Ramos (cell line): ENCODE results near the gene ATXN3L.

Source experiments
- in situ Hi-C: fragments of 300-500 bp; cut with MboI; formaldehyde crosslinking; loops from one replicate; pipeline ENCODE4 v1.14.3; 2022; ENCODE audit warnings: low sequenced_read_pairs; ENCODE audit not compliant: unreplicated experiment

ATXN3L gene

DNA sequence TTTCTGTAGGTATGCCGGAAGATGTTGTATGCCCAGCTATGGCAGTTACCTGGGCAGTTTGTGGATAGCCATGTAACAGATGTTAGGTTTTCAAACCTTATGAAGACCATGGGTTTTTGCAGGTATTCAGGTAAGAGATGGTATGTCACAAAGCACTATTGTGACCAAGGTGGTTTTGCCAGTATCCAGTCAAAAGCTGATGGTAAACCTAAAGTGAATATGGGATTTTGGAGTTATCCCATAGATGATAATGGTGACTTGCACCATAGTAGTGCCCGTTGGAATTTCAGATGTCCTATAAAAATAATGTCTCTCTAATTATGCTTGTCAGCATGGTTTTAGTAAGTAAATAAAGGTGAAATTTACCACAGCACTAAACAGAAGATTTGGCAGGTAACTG is at the start of gene ATXN3L:
Gene ATXN3L, minus strand, starts transcription at position 101 of the 400 bp plus-strand sequence. CDS start 119 bp downstream, outside the sequence.
- in situ Hi-C loops, result no loop called here

DNA sequence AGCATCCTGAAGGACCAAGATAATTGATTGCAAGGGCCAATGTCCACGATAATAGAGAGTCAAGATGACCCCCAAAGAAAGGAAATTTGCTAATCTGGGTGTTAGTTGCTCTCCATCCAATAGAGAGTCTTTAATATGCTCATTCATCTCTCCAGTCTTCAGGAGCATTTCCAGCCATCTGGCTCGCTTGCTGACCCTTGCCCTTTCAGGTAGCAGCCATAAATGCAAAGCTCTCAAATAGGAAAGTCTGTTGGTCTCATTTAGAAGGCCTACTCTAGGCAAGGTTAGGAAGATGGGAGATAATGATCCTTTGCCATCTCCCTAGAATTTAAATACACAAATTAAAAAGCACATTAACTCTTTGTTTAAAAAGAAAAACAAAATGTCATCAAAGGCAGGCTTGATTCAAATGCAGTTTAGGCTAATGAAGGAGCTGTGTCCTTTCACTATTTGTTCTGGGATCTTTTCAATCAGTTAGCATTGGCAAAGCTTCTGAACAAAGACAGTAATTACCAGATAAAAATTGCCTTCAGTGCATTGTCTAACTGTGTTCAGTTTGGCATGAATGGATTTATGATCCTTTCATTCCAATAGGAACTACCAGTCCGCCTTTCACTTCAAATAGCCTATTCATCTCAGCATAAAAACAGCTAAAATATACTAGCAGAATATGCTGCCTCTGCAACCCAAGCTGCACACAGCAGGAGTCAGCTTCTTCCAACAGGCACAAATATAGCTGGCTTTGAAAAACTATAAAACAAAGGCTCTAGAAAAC is 49.6 kb upstream of the ATXN3L start:
- in situ Hi-C loops, result no loop called here

DNA sequence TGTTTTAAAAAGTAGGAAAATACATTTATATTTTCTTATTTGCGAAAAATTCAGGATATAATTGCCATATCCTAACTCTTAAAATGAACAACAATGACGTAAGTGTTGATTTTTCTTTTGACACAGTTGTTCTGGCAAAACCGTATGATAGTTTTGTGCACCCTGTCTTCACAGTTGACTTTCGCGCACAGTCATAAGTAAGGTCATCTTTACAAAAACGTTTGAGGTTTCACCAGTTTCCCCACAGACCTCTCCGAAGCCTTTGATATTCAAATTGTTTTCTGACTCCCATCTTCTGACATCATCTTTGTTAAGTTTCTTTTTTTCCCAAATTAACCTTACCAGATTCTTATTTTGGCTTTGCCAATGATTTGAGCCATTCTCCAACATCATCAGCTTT is 48.1 kb upstream of the ATXN3L start:
- in situ Hi-C loops, result no loop called here

DNA sequence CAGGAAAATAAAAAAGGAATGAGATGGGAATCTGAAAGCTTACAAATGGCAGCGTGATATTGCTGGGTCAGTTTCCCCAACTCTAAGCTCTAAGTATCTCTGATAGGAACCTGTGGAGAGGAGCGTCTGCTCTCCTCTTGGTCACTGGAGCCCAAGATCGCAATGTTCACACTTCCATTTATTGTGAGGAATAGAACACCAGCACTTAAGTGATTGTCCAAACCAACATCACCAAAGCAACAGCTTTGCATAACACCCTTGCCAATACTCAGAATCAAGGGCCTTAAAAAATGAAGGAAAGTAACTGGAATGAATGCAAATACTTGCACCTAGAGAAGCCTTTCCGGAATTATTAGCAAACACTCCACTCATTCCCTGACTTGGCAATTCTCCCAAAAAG is 46.8 kb upstream of the ATXN3L start:
- in situ Hi-C loops, result no loop called here

DNA sequence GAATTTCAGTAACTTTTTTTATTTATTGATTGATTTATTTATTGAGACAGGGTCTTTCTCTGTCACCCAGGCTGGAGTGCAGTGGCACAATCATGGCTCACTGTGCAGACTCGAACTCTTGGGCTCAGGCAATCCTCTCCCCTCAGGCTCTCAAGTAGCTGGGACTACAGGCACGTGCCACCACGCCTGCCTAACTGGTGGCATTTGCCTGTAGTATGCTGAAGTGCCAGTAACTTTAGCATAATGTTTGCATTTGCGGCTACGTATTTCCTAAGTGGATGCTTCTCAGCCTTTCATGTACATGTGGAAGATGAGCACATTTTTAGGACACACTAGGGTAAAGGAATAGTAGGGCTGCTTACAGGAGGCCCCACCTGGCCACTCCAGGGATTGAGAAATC is 45.3 kb upstream of the ATXN3L start:
- in situ Hi-C loops, result no loop called here

DNA sequence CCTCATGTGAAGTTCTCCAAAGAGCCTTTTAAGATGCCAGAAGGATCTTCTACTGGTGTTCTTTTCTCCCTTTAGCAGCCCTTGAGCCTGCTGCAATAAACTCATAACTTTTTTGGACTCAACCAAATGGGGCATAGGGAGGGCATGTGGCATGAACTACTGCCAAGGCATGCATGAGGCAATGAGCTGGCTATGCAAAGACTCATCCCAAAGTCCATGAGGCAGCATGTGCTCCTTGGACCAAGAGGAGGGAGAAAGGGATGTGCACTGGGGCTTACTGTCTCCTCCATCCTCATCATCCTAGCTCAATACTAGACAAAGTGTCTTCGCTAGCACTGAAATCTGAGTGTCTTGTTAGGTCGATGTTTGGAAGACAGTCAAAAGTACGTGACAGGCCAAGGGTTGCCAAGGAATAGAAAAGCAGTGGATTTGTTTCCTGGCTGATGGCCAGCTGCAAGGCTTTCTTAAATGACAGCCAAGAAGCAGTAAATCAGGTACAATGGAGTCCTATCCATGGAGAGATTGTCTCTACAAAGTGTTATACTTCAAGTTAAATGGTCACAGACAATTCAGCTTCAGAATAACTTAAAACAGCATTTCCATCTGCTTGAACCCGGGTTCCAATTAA is 44.5 kb upstream of the ATXN3L start:
- in situ Hi-C loops, result no loop called here

DNA sequence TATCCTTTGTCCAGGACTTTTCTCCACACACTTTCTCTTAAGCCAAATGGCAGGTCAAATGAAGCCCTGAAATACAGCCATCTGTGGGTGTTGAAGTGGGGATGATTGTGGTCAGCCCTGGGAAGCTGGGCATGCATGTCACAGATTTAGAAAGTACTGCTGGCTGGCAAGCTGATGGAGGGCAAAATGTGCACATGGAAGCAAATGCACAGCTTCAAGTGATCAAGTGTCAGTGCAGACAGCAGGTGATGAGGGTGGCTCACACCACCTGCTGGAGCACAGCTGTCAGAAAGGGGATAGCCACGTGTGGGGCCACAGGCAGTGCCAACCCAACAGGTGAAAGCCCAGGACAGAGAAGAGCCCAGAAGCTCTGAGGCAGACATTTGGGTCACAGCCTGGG is 40.3 kb upstream of the ATXN3L start:
- in situ Hi-C loops, result no loop called here

DNA sequence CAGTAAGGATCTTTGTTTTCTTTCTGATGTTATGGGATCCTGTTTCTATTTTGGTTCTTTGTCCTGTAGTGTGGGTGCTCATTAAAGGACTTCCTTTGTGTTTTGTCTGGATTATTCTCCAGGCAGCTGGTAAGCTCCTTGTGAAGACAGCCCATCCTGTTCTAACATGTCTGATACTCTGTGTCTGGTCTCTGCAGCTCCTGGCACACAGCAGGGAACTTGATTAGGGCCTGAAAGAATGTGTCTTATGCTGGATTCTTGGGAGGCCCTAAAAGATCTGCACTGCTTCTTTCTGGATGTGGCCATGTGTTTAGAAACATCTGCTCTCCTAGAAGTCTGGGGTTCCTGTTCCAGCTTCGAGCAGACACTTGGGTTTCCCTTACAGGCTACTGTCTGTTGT is 38.1 kb upstream of the ATXN3L start:
- in situ Hi-C loops, result no loop called here

DNA sequence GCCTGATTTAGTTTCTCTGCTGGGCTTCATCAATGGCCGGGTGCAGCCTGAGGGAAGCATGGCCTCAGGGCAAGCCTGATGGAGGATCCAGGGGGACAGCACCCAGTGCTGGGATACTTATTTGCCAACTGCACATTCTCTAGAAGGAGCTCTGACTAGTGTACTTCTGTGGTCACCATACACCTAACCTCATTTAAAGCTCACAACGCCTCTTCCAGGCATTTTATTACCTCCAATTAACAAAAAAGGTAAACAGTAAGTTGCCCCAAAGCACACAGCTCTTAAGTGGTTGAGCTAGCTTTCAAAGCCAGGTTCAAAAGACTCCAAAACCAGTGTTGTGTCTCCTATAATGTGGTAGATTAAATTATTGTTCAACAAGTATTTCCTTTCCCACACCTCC is 26.8 kb upstream of the ATXN3L start:
- in situ Hi-C loops, result loop anchor here (25.0 kb wide), 1 partner anchor 409 kb away; no protein-coding TSS in a partner anchor

DNA sequence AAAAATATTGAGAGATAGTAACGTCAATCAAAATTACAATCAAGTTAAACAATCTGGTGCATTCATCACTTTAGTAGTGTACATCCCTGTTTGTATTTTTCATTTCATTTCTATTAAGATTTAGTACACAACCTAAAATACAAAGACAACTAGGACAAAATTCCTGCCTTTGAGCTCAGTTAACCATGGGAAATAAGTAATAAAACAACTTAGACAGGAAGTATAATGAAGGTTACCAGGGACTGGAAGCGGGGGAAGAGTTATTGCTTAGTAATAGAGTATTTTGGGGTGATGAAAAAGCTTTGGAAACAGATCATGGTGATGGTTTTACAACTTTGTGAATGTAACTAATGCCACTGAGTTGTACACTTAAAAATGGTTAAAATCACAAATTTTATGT is 25.6 kb upstream of the ATXN3L start:
- in situ Hi-C loops, result loop anchor here (25.0 kb wide), 1 partner anchor 408 kb away; no protein-coding TSS in a partner anchor

DNA sequence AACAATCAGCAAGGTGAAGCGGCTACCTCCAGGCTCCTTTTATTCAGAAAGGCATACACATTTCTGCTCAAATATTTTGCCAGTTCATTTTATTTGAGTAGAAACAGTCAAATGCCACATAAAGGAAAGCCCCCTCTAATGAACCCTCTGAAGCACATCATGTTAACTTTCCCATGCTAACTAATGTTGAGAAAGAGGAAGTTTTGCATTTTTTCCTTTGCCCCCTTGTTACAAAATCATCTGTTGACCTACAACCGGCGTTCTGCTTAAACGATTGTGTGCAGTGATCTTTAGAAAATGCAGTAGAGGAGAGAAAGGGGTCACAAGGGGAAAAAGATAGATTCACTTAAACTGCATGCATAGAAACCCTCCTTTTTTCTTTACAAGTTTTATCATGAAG is 25.2 kb upstream of the ATXN3L start:
- in situ Hi-C loops, result loop anchor here (25.0 kb wide), 1 partner anchor 408 kb away; no protein-coding TSS in a partner anchor

DNA sequence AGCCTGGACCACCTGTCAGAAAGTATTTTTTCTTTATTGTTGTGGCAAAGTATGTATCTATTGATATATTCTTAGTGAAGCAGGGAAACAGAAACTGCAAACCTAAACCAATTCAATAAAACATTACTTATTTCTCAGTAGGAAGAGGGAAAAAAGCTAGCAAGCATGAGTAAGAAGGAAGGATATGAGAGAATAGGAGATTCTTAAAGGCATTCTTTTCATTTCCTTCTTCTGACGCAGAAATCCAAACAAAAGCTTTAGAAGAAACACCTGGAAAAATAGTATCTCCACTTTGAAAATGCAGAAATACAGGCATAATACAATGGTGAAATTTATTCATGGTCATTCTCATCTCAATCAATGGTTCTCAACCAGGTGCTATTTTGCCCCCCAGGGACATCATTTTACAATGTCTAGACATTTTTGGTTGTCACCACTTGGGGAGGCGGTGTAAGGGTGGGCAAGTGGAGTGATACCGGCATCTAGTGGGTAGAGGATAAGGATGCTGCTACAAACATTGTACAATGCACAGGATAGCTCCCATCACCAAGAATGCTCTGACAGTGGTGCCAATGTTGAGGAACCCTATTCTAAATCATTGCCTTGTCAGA is 21.7 kb upstream of the ATXN3L start:
- in situ Hi-C loops, result loop anchor here (25.0 kb wide), 1 partner anchor 404 kb away; no protein-coding TSS in a partner anchor

DNA sequence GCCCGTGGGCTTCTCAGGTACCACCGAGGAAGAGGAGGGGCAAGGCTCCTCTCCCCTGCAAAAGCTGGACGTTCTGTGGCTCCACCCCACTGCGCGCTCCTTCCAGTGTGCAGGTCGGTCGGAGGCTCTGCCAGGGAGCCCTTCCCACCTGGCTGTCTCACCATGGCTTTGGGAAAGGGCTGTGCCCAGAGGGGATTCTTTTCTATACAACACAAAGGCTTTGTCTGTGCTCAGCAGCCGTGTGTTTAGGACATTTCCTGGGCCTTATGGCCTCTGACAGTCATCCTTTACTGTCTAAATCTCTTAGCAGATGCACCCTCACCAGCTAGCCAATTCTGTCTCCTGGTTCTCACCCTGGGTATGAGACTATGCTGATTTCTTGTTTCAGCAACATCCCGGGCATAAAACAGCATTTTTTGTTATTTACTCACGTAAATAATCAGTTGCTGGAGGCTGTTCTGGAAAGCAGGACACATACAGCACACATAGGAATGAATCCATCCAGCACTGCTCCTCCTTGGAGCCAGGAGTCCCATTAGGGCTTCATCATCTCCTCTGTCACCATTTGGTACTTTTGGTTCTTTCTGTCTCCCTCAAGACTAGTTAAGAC is 20.4 kb upstream of the ATXN3L start:
- in situ Hi-C loops, result loop anchor here (25.0 kb wide), 1 partner anchor 403 kb away; no protein-coding TSS in a partner anchor

DNA sequence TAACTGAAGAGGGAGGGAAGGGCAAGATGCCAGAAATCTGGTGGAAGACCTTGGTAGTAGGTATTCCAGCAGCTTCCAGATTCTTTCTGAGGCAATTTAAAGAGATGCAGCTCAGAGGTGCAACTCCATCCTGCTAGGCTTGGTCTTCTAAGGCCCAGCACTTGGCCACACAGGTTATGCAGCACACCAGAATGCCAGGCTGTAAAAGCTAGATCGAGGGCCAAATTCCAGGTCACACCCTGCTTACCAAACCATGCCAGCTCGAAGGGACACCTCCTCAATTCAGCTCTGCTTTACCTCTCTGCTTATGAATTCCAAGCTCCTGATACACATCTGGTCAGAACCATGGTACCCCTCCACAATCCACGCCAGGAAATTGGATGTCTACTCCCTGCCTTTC is 19.8 kb upstream of the ATXN3L start:
- in situ Hi-C loops, result loop anchor here (25.0 kb wide), 1 partner anchor 402 kb away; no protein-coding TSS in a partner anchor

DNA sequence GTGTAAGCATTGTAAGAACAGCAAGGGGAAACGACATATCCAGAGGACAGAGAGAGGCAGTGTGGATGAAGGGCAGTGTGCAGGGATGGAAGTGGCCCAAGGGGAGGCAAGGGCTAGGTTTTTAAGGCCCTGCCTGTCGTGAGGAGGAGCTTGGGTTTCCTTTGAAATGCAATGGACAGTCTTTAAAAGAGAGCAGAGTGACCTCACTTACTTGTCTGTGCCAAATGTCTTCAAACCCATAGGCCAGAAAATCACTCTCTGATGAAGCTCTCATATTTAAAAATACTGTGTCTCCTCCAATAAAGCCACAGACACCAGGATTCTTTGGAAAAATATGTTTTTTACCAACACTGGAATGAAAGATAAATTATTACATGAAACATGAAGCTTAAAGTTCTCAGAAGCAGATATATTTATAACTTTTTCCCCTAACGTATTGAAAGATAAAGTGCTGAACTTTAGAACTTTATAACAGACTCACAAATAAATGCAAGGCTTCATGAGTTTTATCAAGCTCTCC is 19.2 kb upstream of the ATXN3L start:
- in situ Hi-C loops, result loop anchor here (25.0 kb wide), 1 partner anchor 402 kb away; no protein-coding TSS in a partner anchor

DNA sequence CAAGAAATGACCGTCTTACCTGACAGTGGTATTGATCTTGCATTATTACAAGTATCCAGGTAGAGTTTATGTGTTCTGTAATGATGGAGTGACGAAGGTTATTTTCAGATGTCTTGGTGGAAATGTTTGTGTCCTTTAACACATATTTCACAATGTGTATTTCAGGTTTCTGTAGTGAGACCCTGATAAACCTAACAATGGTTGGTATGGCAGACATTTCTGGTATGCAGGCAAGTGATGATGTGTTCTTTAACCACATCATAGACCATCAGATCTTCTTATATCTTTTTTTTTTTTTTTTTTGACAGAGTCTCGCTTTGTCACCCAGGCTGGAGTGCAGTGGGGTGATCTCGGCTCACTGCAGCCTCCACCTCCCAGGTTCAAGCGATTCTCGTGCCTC is 14.6 kb upstream of the ATXN3L start:
- in situ Hi-C loops, result loop anchor here (25.0 kb wide), 1 partner anchor 397 kb away; no protein-coding TSS in a partner anchor

DNA sequence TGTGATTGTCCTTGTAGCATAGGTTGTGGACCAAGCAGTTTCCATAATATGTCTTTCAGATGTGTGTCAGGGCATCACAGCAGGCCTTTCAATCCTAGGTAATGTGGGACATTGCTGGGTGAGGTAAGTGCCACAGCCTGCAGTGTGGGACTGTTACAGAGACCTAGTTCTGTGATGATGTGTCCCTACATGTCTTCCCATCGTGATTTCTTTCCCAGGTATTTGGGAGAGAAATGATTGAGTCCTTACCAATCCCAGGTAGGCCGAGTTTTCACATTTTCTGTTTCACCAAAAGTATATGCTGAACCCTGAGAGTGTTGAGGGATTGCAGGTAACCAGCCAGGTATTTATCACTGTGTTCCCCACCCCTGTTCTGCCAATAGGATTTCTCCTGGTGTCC is 10.6 kb upstream of the ATXN3L start:
- in situ Hi-C loops, result loop anchor here (25.0 kb wide), 1 partner anchor 393 kb away; no protein-coding TSS in a partner anchor

DNA sequence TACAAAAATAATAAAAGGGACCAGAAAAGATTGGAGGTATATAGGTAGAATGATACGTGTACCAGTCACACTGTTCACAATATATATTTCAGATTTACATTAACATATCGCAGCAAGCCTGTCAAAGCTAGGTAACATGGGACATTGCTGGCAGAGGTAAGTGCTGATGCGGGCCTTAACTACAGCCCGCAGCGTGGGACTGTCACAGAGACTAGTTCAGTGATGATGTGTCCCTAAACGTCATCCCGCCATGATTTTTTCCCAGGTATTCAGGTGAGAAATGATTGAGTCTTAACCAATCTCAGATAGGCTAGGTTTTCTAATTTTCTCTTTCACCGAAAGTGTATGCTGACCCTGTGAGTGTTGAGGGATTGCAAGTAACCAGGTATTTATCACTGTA is 7.8 kb upstream of the ATXN3L start:
- in situ Hi-C loops, result loop anchor here (25.0 kb wide), 1 partner anchor 390 kb away; no protein-coding TSS in a partner anchor

DNA sequence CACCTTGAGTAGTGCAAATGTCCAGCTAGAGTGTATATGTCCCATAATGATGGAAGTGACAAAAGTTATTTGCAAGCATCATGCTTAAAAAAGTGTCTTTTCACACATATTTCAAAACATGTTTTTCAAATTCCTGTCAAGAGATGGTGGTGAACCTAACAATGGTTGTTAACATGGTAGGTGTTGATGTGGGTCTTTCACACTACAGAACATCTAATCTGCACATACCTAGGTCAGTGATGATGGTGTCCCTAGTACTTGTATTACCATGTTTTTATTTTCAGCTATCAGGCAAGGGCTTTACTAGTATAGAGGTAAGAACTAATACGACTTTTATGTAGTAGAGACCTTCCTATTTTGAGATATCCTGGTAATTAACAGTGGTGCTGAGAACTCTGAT is 3.4 kb upstream of the ATXN3L start:
- in situ Hi-C loops, result no loop called here

DNA sequence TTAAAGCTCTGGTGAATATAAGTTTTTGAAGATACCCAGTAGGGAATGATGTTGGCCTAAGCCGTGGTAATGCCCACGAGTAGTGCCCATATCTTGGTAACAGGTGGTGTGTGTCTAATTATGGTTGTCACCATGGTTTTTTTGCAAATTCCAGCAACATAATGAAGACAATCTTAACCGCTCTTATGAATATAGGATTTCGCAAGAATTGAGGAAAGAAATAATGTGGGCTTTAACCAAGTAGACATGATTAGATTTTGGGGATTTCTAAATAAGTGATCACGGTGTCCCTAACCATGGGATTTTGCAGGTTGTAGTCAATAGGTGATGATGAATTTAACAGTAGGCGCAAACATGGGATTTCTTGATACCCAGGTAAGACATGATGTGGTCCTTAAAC is 2.5 kb downstream of the ATXN3L start:
- in situ Hi-C loops, result no loop called here
